KOPT-K1 (cell line): Measurements from ENCODE around the gene MTFR1L.

Experiments used
- H3K27ac ChIP-seq: fragments of 200-600 bp; sonication (generic); 2 replicates; pipeline ENCODE4 v1.5.1; 2016; ENCODE audit warnings: antibody characterized with exemption, mild to moderate bottlenecking, low read depth, low read length; ENCODE audit not compliant: poor library complexity, severe bottlenecking
- H3K36me3 ChIP-seq: fragments of 200-600 bp; sonication (generic); 2 replicates; pipeline ENCODE4 v1.5.1; 2017; ENCODE audit warnings: antibody characterized with exemption, mild to moderate bottlenecking, low read length, moderate library complexity; ENCODE audit not compliant: insufficient read depth
- H3K9me3 ChIP-seq: fragments of 200-600 bp; sonication (generic); 2 replicates; pipeline ENCODE4 v1.5.1; 2017; ENCODE audit warnings: antibody characterized with exemption, low read length, mild to moderate bottlenecking; ENCODE audit not compliant: insufficient read depth, poor library complexity, severe bottlenecking

Gene MTFR1L

DNA sequence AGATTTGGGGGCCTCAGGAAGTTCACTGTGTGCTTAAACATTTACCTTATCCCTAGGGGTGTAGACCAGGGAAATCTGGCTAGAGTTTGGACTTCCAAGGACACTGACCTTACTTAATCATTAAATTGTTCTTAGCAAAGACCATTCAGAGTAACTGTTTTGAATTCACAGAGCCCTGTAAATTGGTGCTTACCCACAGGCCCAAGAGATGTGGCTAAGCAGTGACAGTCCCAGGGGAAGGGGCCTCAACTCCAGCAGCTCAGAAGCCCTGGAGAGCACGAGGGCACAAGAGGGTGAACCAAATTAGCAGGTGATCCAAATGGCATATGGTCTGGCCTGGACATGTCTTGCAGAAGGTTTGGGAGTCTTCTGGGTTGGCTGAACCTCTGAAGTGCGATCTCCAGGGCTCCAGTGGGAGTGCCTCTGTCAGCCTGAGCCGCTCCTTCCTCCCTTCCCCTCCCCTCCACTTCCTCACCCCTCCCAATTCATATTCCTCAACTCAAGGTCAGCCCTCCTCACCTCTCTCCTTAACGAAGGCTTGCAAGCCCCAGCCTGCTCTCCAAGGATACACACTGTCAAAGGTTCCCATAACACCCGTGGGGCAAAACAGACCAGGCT lies 51.4 kb downstream of the MTFR1L start:
- Histone ChIP-seq H3K36me3 (no peaks in the 10 kb centered on the region), H3K9me3 (no peaks in the 10 kb centered on the region), H3K27ac (no peak overlapping the region)

- no peaks in the 10 kb centered on the region for H3K9me3 ChIP-seq
- no peaks in the 10 kb centered on the region for H3K36me3 ChIP-seq
- no peak overlapping the region for H3K27ac ChIP-seq
Observed at GRCh38 chr1:25871704-25872494, 52.1 kb downstream of the MTFR1L start.

DNA sequence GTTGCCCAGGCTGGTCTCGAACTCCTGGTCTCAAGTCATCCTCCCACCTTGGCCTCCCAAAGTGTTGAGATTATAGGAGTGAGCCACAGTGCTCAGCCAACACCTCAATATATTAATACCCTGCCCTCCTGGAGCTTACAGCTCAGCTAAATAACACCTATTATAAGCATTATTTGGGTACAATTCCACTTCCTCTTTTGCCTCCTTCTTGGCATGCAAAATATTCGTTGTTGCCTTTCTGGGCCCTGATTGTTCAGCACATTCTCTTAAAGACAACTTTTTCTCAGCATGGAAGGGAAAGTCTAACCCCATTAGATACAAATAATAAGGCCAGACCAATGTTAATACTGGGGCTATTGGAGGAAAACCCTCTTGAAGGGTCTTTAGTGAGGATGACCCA lies 53.0 kb downstream of the MTFR1L start:
- H3K27ac ChIP-seq, result no peak overlapping the region
- H3K9me3 ChIP-seq, result no peaks in the 10 kb centered on the region
- no peaks in the 10 kb centered on the region for H3K36me3 ChIP-seq

GRCh38 chr1:25873120-25873519 lies 53.4 kb downstream of the MTFR1L start:
- Histone ChIP-seq H3K27ac (no peak overlapping the region), H3K9me3 (no peaks in the 10 kb centered on the region), H3K36me3 (no peaks in the 10 kb centered on the region)

DNA sequence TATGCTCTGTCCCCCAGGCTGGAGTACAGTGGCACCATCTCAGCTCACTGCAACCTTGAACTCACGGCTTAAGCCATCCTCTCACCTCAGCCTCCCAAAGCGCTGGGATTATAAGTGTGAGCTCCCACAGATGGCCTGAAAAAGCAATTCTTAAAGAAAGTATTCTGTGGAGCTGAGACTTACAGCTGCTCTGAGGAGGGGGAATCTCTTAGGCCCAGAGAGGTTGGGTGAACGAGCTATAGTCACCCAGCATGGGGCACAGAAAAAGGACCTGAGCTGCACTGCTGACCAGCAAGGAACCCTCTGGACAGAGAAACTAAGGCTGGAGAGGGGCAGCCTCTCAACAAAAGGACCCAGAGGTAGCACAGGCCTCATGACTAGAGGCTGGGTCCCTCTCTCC lies 54.5 kb downstream of the MTFR1L start:
- no peaks in the 10 kb centered on the region for H3K9me3 ChIP-seq
- H3K36me3 ChIP-seq, result no peaks in the 10 kb centered on the region
- no peak overlapping the region for H3K27ac ChIP-seq

DNA sequence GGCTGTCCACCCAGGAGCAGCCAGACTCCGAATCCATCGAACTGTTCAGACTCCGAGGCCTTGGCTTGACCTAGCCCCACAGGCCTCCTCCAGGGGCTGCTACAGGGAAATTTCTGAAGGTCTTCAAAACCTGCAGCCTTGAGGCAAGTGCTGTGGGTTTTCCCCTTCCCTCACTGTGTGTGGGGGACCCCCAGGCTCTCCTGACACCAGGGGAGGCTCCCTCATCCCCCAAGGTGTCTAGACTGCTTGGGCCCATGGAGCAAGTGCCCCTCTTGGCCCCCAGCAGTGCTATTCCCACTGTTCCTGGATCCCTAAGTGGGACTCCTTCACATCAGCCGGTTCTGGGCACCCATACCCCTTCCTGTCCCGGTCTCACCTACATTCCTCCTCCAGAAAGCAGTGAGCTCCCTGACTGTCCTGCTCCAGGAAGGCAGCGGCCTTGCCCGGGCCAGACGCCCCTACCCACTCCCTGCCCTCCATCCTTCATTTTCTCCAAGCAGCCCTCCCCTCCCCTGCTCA lies 54.9 kb downstream of the MTFR1L start:
- no peak overlapping the region for H3K27ac ChIP-seq
- no peaks in the 10 kb centered on the region for H3K9me3 ChIP-seq
- no peaks in the 10 kb centered on the region for H3K36me3 ChIP-seq

DNA sequence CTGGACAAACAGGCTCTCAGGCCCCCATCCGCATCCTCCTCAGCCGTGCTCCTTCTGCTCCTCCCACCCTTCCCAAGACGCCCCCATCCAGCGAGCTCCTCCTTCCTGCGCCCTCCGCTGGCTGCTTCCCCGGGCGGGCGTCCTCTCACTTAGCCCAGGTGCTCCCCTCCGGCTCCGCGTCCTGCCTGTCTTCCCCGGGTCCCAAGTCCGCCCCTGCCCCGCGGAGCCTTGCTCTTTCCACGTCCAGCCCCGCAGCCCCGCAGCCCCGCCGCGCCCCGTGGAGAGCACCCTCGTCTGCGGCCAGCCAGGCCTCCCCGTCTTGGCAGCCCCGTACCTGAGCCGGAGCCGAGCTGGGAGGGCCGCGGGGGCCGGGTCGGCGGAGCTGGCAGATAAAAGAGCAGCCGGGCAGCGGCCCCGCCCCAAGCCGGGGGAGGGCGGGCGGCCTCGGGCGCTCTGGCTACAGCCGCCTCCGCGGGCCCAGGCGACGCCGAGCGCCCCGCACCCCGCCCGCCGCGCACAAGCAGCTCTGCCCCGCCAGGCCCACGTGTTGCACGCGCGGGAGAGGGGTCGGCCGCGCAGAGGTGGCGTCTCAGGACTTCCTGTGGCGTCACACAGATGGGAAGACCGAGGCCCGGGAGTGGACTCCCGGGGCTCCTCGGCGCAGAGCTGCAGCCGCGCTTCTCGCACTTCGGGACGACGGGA lies 55.6 kb downstream of the MTFR1L start, which contains the start of gene PAQR7:
PAQR7 (minus strand) TSS at position 555 of the 702 bp plus-strand sequence. CDS start 11,869 bp downstream, outside the sequence.
- no peaks in the 10 kb centered on the region for H3K9me3 ChIP-seq
- H3K36me3 ChIP-seq, result no peaks in the 10 kb centered on the region
- H3K27ac ChIP-seq, result no peak within 1 kb of the TSS

GRCh38 chr1:25875856-25876692 lies 56.3 kb downstream of the MTFR1L start:
- Histone ChIP-seq H3K36me3 (no peaks in the 10 kb centered on the region), H3K27ac (no peak overlapping the region), H3K9me3 (no peaks in the 10 kb centered on the region)

- no peaks in the 10 kb centered on the region for H3K9me3 ChIP-seq
- H3K27ac ChIP-seq, result no peak overlapping the region
- H3K36me3 ChIP-seq, result no peaks in the 10 kb centered on the region
Observed at GRCh38 chr1:25876693-25877077, 56.9 kb downstream of the MTFR1L start.

DNA sequence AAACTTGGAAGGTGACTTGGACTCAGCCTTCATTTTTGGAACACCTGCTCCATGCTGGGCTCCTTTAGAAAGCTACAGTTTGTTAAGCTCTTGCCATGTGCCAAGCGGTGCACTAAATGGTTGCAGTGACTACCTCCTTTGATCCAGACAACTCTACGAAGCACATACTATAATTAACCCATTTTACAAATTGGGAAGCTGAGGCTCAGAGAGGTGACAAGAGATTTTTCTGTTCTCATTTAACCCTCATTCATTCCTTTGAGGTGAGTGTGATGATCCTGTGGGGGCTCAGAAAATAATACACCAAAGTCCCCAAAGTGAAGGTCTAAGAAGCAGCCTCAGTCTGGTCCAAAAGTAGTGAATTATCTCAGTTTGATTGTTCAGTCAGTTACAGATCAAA lies 57.4 kb downstream of the MTFR1L start:
- no peak overlapping the region for H3K27ac ChIP-seq
- H3K36me3 ChIP-seq, result no peaks in the 10 kb centered on the region
- no peaks in the 10 kb centered on the region for H3K9me3 ChIP-seq

GRCh38 chr1:25878690-25879089 lies 58.9 kb downstream of the MTFR1L start:
- Histone ChIP-seq H3K36me3 (no peaks in the 10 kb centered on the region), H3K9me3 (no peaks in the 10 kb centered on the region), H3K27ac (no peak overlapping the region)

- no peak overlapping the region for H3K27ac ChIP-seq
- no peaks in the 10 kb centered on the region for H3K36me3 ChIP-seq
- H3K9me3 ChIP-seq, result no peaks in the 10 kb centered on the region
Observed at GRCh38 chr1:25879675-25880074, 59.9 kb downstream of the MTFR1L start.

DNA sequence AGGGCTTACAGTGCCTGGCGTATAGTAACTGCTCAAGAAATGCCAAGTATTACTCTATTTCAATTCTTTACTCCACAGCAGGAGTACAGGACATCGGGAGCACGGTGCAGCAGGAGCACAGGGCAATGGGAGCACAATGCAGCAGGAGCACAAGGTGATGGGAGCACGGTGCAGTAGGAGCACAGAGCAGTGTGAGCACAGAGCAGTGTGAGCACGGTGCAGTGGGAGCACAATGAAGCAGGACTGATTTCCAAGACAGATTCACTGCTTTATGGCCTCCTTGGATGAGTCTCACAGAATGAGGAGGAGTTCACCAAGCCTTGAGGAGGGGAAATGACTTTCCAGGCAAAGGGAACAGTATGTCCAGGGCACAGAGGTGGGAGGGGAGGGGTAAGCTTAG lies 60.8 kb downstream of the MTFR1L start:
- H3K27ac ChIP-seq, result no peak overlapping the region
- no peaks in the 10 kb centered on the region for H3K36me3 ChIP-seq
- H3K9me3 ChIP-seq, result no peaks in the 10 kb centered on the region

GRCh38 chr1:25881266-25881665 lies 61.5 kb downstream of the MTFR1L start:
- Histone ChIP-seq H3K27ac (no peak overlapping the region), H3K9me3 (no peaks in the 10 kb centered on the region), H3K36me3 (no peaks in the 10 kb centered on the region)
